Measurements from ENCODE around the gene NFE2L2.
"Not testable (repeated sequence)": the region's sequence is repeated elsewhere in the genome, so short reads cannot be mapped to it uniquely, and the experiment has no call there.

NFE2L2 gene

GRCh38 chr2:177256026-177256425 is 8.5 kb downstream of the NFE2L2 start:
- no peak for TF ChIP-seq ZNF274 (IDR thresholded peaks at IDR 0.05; ENCODE audit: low read depth, low read length)
- H3K4me3 ChIP-seq (ENCODE audit: low read length): no peak overlapping the region

DNA sequence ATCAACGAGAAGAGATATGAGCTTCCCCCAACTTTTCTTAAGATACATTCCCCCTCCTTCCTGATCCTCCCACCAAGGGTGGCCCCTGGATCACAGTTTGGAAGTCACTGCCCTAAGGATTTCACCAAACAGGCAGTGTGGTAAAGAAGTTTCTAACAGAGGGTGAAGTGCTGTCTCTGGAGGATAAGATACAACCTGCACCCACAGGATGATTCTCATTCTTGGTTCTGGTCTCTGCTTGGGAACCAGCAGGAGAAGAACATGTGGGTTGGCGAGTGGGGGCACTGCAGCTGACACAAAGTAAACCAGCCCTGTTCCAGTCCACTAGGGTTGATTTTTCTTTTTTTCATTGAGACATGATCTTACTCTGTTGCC is 9.3 kb downstream of the NFE2L2 start:
- H3K4me3 ChIP-seq (ENCODE audit: low read length): no peak overlapping the region
- TF ChIP-seq ZNF274 (IDR thresholded peaks at IDR 0.05; ENCODE audit: low read depth, low read length): no peak

DNA sequence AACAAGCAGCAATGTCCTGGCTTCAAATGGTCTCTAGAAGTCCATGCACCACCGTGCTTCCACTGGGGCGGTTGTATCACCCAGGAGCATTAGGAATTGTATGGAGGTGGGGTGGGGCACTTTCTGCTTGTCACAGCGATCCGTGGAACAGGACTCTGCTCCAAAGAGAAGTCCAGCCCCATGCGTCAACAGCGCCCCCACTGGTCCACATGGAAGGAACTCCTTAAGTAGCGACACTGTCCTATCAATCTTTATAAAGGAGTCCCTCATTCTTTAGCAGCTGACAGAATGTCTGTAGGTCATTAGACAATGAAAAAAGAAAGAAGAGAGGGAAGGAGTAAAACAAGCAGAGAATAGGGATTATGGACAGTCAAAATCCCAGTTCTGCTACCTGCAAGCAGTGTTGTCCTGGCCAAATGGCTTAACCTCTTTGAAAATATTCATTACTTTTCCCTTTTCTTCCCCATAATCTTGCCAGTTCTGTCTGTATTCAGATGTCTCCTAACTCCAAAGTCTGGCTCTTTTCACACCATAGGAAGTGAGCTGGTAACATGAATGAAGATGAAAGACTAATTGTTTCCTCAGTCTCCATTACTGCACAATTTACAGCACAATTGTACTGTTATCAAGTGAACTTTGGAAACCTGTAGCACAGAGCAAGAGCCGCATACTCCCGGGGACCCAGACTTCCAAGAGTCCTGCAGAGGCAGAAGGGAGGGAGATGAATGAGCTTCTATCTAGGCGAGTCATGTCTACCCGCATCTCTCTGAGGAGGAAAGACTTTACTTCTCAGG is 9.9 kb downstream of the NFE2L2 start:
- no peak for TF ChIP-seq ZNF274 (IDR thresholded peaks at IDR 0.05; ENCODE audit: low read depth, low read length)
- no peak overlapping the region for H3K4me3 ChIP-seq (ENCODE audit: low read length)

GRCh38 chr2:177253704-177254103 is 10.8 kb downstream of the NFE2L2 start:
- TF ChIP-seq ZNF274 (IDR thresholded peaks at IDR 0.05; ENCODE audit: low read depth, low read length): no peak
- H3K4me3 ChIP-seq (ENCODE audit: low read length): no peak overlapping the region

DNA sequence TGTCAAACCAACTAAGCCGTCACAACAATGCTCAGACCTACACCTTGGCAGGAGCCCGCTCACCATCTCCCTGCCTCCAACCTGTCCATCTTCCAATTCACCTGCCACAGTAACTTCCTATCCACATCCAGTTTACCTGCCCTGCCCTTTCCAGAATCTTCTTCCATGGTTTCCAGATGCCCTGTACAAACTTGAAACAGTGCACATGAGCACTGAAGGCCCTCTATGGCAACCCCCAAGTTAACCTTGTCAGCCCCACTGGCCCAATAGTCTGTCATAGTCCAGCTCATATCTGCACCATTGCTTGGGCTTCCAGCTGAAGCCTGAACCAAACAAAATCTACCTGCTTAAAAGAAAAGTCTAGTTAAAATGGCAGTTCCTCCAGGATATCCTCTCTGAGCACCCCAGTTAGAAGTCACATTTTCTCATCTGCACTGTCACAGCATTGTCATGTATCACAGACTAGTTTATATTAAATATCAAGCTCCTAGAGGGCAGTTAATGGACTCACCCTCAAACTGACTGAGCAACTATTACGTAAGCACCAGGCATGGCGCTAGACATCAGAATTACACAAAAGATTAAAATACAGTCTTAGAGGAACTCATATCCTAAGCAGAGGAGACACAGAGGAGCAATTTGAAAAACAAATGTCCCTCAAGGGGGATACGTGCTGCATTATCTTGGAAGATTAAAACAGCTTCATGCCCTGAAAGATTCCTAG is 11.6 kb downstream of the NFE2L2 start:
- TF ChIP-seq ZNF274 (IDR thresholded peaks at IDR 0.05; ENCODE audit: low read depth, low read length): no peak
- no peak overlapping the region for H3K4me3 ChIP-seq (ENCODE audit: low read length)

GRCh38 chr2:177251165-177251542 is 13.4 kb downstream of the NFE2L2 start:
- no peak for TF ChIP-seq ZNF274 (IDR thresholded peaks at IDR 0.05; ENCODE audit: low read depth, low read length)
- H3K4me3 ChIP-seq (ENCODE audit: low read length): no peak overlapping the region

DNA sequence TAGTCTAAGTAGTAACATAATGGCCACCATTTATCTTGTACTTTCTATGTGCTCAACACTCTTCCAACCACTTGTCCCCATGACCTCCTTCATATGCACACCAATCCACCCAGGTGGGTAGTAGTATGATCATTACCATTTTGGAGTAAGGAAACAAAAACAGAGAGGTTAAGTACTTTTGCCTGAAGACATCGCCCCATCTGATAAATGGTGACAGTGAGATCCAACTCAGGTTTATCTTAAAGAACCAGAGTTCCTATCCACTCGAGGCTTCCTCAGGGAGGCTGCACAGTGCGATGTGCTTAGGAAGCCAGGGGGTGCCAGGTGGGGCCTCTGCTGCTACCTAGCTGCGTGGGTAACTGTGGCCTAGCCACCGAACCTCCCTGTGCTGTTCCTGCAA is 14.1 kb downstream of the NFE2L2 start:
- TF ChIP-seq ZNF274 (IDR thresholded peaks at IDR 0.05; ENCODE audit: low read depth, low read length): no peak
- H3K4me3 ChIP-seq (ENCODE audit: low read length): no peak overlapping the region

DNA sequence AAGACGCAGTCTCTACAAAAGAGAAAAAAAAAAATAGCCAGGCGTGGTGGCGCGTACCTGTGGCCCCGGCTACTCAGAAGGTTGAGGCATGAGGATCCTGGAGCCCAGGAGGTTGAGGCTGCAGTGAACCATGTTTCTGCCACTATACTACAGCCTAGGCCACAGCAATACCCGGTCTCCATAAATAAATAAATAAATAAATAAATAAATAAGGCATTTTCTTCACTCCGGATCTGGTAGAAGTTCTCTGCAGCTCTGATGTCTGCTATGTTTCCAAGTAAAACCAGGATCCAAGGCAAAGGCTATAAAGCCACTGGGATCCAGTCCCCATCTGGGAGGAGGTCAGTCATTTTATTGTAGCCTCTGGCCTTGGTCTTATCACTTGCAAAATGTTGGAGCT is 15.5 kb downstream of the NFE2L2 start:
- H3K4me3 ChIP-seq (ENCODE audit: low read length): no peak overlapping the region
- no peak for TF ChIP-seq ZNF274 (IDR thresholded peaks at IDR 0.05; ENCODE audit: low read depth, low read length)

- TF ChIP-seq ZNF274 (IDR thresholded peaks at IDR 0.05; ENCODE audit: low read depth, low read length): no peak
- H3K4me3 ChIP-seq (ENCODE audit: low read length): no peak overlapping the region
Measured at GRCh38 chr2:177247693-177248262, 16.7 kb downstream of the NFE2L2 start.

- H3K4me3 ChIP-seq (ENCODE audit: low read length): not testable (repeated sequence)
Measured at GRCh38 chr2:177246523-177247030, 17.9 kb downstream of the NFE2L2 start.

DNA sequence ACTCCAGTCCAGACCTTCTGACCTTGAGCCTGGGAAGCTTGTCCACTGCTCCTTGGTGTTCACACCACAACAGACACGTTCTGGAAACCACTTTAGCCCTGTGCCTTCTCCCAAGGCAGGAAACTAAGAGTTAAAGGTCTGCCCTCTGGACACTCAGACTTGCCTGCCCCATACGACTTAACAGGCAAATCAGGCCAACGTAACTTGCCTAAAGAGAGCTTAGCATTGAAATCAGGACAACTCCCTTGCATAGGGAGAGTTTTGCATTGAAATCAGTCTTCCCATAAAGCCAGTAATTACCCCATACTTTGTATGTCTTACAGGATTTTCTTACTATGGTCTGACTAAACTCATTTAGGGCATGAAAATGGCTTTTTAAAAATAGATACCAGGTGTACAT is 18.5 kb downstream of the NFE2L2 start:
- H3K4me3 ChIP-seq (ENCODE audit: low read length): no peak overlapping the region
- no peak for TF ChIP-seq ZNF274 (IDR thresholded peaks at IDR 0.05; ENCODE audit: low read depth, low read length)

DNA sequence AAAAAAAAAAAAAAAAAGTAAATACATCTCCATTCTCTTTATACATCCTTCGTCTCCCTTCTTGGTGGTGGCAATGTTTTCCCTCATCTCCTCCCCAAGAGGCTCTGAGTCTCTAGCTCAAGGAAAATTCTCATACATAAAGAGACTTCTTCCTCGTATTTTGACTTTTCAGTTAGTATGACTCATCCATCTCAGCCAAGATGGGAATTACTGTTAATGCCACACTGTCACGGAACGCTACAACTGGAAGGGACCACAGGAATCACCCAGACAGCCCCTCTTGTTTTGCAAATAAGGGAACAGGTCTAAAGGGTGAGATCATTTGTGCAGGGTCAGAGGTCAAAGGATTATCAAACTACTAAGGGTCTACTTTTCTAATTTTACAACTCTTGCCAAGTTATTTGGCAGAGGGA is 19.5 kb downstream of the NFE2L2 start:
- TF ChIP-seq ZNF274 (IDR thresholded peaks at IDR 0.05; ENCODE audit: low read depth, low read length): no peak
- H3K4me3 ChIP-seq (ENCODE audit: low read length): no peak overlapping the region

DNA sequence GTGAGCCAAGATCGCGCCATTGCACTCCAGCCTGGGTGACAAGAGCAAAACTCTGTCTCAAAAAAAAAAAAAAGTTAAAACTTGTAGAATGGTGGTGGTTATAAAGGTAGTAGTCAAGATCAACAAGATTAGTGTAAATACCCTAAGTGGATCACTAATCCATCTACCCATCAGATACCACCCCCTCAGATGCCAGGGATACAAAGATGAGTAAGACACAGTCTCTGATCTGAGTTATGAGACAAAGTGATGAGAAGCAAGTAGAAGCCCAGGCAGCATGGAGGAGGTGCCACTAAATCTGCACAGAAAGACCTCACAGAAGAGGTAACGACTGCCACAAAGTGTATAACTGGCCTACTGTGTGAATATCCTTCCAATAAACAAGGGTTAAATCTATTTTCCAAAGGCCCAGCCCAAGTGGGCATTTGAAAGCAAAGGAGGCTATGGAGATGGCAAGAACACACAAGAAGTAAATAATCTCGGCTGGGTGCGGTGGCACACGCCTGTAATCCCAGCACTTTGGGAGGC is 20.2 kb downstream of the NFE2L2 start:
- TF ChIP-seq ZNF274 (IDR thresholded peaks at IDR 0.05; ENCODE audit: low read depth, low read length): no peak
- H3K4me3 ChIP-seq (ENCODE audit: low read length): no peak overlapping the region

GRCh38 chr2:177243476-177243875 is 21.1 kb downstream of the NFE2L2 start:
- no peak overlapping the region for H3K4me3 ChIP-seq (ENCODE audit: low read length)
- no peak for TF ChIP-seq ZNF274 (IDR thresholded peaks at IDR 0.05; ENCODE audit: low read depth, low read length)

DNA sequence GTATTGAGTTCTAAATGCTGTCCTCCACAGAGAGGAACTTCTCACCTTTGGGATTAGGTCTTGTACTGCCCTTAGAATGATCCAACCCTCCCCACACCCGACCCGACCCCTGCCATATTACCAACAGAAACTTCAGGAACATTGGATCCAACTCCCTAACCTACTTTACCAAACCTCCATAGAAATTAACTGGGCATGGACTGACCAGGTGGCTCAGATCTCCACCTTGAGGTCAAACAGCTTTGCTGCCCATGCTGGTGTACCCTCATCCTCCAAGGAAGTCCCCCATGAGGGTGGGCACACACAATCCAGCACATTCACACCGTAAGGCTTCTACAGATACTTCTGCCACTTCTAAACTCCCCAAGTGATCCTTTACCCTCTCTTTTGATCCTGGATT is 21.5 kb downstream of the NFE2L2 start:
- TF ChIP-seq ZNF274 (IDR thresholded peaks at IDR 0.05; ENCODE audit: low read depth, low read length): no peak
- H3K4me3 ChIP-seq (ENCODE audit: low read length): no peak overlapping the region

Measured in GM08714 (cell line).